LNCAP (cell line): ENCODE results near the gene GCN1.

Experiments
- CTCF ChIP-seq: fragments of 450-650 bp; IDR thresholded peaks from 2 replicates; pipeline ENCODE4 v1.5.1; 2017; ENCODE audit warnings: mild to moderate bottlenecking

The GCN1 gene

GRCh38 chr12:120172053-120172452 lies 22.5 kb downstream of the GCN1 start:
- TF ChIP-seq CTCF = no peak

- no peak for TF ChIP-seq CTCF
Measured at GRCh38 chr12:120170631-120171030, 23.9 kb downstream of the GCN1 start.

DNA sequence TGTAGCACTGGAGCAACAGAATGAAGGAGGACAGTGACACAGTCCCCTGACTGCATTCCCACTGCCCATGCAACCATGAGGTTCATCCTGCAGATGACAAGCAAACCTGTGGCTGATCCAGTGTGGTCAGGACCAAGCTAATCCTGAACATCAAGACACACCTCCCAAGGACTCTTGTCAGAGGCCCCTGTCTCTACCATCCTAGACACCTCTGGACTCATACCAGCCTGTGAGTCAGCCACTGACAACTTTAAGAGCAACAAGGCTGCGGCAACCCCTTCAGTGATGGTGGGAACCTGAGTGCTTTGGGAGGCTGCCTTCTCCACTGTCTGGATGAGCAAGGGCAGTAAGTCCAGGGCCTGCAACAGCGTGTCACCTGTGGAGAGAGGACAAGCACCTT lies 24.6 kb downstream of the GCN1 start:
- no peak for TF ChIP-seq CTCF

DNA sequence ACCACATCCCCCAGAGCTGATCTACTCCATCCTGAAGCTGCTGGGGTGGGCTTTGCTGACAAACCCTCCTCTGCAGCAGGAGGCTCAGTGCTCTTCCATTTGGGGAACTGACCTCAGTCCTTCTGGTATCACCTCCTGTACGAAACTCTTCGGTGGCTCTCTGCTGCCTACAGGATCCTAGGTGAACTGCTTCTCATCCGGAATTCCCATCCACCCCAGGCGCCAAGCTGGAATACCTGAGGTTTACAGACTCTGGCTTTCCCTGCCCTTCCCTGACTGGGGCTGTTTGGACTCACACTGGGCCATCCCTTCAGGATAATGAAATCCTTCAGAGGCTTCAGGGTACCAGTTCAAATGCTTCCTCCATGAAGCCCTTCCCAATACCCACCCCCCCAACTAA lies 26.2 kb downstream of the GCN1 start:
- TF ChIP-seq CTCF = no peak

DNA sequence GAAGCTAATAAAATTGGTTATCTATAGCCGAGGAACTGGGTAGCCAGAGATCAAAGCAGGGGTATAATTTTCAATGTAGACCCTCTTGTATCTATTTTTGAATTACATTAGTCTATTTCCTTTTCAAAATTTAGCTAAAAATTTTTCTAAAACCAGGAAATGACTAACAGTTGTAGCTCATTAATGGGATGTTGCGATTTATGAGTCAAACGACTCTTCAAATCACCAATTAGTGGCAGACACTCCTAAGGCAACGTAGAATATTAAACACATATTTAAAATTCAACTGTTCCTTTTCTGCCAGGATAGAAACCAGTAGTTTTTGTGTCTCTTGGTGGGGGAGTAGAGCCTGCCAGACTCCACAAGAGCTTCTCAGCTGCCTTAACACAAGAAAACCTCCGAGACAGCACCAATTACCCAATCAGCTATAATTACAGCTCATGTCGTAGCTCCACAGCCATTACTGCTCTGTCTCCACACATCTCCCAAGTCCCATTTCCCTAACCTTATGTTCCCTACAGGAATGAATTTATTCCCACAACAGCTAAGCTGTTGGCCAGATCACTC lies 26.9 kb downstream of the GCN1 start:
- no peak for TF ChIP-seq CTCF

DNA sequence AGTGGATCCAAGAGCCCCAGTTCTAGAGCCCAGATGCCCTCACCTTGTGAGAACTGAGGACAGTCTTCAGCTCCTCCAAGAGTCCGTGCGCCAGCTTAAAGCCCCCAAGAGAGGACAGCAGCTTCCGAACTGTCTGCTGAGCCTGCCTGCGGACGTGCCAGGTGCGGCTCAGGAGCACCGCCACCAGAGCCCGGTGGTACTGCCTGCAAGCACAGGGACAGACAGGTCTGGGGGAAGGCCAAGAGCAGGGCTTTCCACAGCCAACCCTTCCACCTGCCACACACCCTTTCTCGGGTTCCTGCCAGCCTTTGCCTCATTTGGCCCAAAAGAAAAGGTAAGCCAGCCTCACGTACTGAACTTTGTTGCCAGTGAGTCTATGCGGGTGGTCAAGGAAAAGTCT lies 30.2 kb downstream of the GCN1 start:
- TF ChIP-seq CTCF = no peak

DNA sequence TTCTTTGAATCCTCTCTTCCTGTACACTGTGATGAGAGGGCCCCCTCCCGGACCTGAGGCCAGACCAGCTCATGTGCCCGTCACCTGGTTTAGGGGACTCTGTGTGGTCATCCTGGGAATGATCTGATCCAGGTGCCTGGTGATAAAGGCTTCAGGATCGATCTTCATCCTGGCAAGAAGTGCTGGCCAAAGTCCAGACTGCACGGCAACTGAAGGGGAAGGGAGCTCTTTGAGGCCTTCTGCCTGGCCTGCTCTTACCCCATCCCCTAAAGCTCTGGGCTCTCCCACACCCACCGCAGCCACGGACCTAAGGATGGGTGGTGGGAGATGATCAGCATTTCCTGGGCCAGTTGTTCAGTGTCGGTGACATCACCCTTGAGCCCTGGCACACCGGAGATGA lies 31.8 kb downstream of the GCN1 start:
- no peak for TF ChIP-seq CTCF

- no peak for TF ChIP-seq CTCF
Measured at GRCh38 chr12:120161852-120162251, 32.7 kb downstream of the GCN1 start.
